H1 (cell line): Measurements from ENCODE around the gene CNR2.

Source experiments
- EP300 ChIP-seq, 2 experiments: IDR thresholded peaks; 1 replicate in 1 of 2; 2 replicates in 1 of 2; pipeline ENCODE4 v1.6.1; 2011 to 2012; ENCODE audit warnings: low read depth in 2 of 2, low read length in 2 of 2, mild to moderate bottlenecking in 2 of 2, borderline replicate concordance in 1 of 2, inconsistent platforms in 1 of 2, moderate library complexity in 1 of 2
- NANOG ChIP-seq: IDR thresholded peaks from 2 replicates; pipeline ENCODE4 v1.6.1; 2011; ENCODE audit warnings: low read length, low read depth, mild to moderate bottlenecking, inconsistent platforms; ENCODE audit not compliant: insufficient read depth, poor library complexity, severe bottlenecking
- NRF1 ChIP-seq: IDR thresholded peaks from 2 replicates; pipeline ENCODE4 v1.6.1; 2011; ENCODE audit warnings: mild to moderate bottlenecking, low read depth, low read length, improper control_type of control experiment
- POLR2AphosphoS5 ChIP-seq: IDR thresholded peaks from 2 replicates; pipeline ENCODE4 v1.6.1; 2011; ENCODE audit warnings: low read depth, low read length
- SIN3A ChIP-seq, 2 experiments: IDR thresholded peaks in 1 of 2; conservative IDR thresholded peaks in 1 of 2; 2 replicates each; pipeline ENCODE4 v1.6.1; 2011 to 2012; ENCODE audit warnings: low read length in 2 of 2, improper control_type of control experiment in 1 of 2, low read depth in 1 of 2, mild to moderate bottlenecking in 1 of 2
- YY1 ChIP-seq: IDR thresholded peaks from 2 replicates; pipeline ENCODE4 v1.6.1; 2011; ENCODE audit warnings: low read depth, mild to moderate bottlenecking, low read length
- TF ChIP-seq, protein P1 (sequence below), 3 experiments: IDR thresholded peaks; 1 replicate in 2 of 3; 2 replicates in 1 of 3; pipeline versions ENCODE4 v1.5.1 to v1.6.1; 2011; ENCODE audit warnings: low read length in 3 of 3, mild to moderate bottlenecking in 3 of 3, inconsistent platforms in 2 of 3, low read depth in 1 of 3, moderate library complexity in 1 of 3; ENCODE audit not compliant: insufficient read depth in 1 of 3; ENCODE audit errors: control extremely low read depth in 1 of 3
- TF ChIP-seq, protein P2 (sequence below): IDR thresholded peaks from 2 replicates; pipeline ENCODE4 v1.6.1; 2012; ENCODE audit warnings: inconsistent platforms
- TF ChIP-seq, protein P3 (sequence below): IDR thresholded peaks from 2 replicates; pipeline ENCODE4 v1.6.1; 2012; ENCODE audit warnings: low read length, inconsistent platforms

DNA sequence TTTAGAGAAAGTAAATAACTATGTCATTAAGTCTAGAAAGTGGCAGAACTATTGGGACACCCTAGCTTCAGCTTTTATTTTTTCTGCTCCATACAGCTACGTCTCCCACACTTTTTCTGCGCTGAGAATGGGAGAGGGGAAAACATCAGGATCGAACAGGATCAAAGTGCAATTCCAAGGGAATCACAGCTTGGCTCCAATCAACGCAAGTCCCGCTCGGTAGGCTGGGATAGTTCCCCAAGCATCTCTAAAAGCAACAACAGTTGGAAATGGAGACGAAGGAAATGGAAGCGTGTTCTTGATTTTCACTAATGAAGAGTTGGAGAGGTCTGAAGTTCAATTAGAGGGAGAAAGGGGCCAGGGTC is 88.5 kb downstream of the CNR2 start:
- TF ChIP-seq, protein P1, sequence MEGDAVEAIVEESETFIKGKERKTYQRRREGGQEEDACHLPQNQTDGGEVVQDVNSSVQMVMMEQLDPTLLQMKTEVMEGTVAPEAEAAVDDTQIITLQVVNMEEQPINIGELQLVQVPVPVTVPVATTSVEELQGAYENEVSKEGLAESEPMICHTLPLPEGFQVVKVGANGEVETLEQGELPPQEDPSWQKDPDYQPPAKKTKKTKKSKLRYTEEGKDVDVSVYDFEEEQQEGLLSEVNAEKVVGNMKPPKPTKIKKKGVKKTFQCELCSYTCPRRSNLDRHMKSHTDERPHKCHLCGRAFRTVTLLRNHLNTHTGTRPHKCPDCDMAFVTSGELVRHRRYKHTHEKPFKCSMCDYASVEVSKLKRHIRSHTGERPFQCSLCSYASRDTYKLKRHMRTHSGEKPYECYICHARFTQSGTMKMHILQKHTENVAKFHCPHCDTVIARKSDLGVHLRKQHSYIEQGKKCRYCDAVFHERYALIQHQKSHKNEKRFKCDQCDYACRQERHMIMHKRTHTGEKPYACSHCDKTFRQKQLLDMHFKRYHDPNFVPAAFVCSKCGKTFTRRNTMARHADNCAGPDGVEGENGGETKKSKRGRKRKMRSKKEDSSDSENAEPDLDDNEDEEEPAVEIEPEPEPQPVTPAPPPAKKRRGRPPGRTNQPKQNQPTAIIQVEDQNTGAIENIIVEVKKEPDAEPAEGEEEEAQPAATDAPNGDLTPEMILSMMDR (IDR thresholded peaks at IDR 0.05; ENCODE audit: control extremely low read depth in 1 of 3, insufficient read depth in 1 of 3, low read depth in 1 of 3, low read length in 3 of 3) = no peak
- no peak for TF ChIP-seq NRF1
- TF ChIP-seq, protein P2, sequence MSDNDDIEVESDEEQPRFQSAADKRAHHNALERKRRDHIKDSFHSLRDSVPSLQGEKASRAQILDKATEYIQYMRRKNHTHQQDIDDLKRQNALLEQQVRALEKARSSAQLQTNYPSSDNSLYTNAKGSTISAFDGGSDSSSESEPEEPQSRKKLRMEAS = no peak
- TF ChIP-seq YY1 = no peak
- no peak for TF ChIP-seq SIN3A (conservative IDR thresholded peaks at IDR 0.05 in 1 of 2, IDR thresholded peaks at IDR 0.05 in 1 of 2; ENCODE audit: low read depth in 1 of 2, low read length in 2 of 2)
- TF ChIP-seq, protein P3, sequence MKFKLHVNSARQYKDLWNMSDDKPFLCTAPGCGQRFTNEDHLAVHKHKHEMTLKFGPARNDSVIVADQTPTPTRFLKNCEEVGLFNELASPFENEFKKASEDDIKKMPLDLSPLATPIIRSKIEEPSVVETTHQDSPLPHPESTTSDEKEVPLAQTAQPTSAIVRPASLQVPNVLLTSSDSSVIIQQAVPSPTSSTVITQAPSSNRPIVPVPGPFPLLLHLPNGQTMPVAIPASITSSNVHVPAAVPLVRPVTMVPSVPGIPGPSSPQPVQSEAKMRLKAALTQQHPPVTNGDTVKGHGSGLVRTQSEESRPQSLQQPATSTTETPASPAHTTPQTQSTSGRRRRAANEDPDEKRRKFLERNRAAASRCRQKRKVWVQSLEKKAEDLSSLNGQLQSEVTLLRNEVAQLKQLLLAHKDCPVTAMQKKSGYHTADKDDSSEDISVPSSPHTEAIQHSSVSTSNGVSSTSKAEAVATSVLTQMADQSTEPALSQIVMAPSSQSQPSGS = no peak
- TF ChIP-seq POLR2AphosphoS5 = no peak
- TF ChIP-seq EP300 (IDR thresholded peaks at IDR 0.05; ENCODE audit: borderline replicate concordance in 1 of 2, low read depth in 2 of 2, low read length in 2 of 2) = no peak
- no peak for TF ChIP-seq NANOG
